ENCODE results near the gene GMPPA.
A peak's percentile ranks its signal among the peaks of the same experiment; 100 is the strongest.

Gene GMPPA

GRCh38 chr2:219540784-219541504 is 42.3 kb downstream of the GMPPA start:
- DNase-seq = no peak

DNA sequence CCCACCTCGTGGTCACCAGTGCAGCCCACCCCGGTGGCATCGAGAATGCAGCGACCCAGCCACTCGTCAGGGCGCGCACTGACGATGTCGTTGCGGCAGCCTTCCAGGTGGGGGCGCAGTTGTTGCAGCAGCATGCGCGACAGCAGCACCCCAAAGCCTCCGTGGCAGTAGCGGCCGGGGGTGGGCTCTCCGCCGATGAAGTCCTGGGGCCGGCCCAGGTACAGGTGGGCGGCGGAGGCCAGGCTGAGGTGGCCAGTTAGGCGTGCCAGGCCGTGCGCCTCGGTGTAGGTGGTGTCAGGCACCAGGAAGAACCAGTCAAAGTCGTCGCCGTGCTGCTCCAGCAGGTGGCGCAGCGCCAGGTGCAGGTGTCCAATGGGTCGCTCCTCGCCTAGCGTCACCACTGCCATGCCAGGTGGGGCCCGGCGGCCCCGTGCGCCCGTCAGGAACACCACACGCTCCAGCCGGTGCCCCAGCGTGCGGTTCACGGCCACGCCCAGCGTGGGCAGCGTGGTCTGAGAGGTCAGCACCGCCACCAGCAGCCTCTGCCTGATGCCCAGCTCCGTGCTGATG is 43.0 kb downstream of the GMPPA start:
- DNase-seq = peak; percentile 82 to 88

DNA sequence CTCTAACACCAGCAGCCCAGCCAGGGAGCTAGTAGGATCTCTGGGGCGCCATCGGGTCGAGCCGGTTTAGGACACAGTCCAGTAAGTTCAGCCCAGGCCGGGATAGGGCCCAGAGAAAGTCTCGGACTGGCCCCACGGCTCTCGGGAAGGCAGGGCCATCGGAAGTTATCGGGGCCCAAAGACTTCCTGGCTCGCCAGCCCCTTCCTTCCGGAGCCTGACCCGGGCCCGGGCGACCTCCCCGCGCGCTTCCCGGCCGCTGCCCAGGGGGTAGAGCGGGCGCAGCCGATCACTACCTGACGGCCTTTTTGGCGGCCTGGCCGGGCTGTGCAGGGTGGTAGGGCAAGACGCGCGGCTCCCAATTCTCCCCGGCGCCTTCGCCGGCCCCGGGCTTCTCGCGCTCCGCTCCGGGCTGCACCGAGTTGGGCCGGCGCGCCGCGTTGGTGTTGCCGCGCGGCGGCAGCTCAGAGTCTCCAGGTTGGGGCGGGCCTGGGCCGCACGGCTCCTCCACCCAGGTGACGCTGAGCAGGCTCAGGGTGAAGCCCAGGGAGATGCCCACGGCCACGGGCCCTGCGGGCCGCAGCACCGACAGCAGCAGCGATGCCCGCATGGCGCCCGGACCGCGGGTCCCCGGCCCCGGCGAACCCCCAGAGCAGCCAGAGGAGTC is 44.4 kb downstream of the GMPPA start:
- peak in 1 of 2 experiments; percentile 43 for DNase-seq

DNA sequence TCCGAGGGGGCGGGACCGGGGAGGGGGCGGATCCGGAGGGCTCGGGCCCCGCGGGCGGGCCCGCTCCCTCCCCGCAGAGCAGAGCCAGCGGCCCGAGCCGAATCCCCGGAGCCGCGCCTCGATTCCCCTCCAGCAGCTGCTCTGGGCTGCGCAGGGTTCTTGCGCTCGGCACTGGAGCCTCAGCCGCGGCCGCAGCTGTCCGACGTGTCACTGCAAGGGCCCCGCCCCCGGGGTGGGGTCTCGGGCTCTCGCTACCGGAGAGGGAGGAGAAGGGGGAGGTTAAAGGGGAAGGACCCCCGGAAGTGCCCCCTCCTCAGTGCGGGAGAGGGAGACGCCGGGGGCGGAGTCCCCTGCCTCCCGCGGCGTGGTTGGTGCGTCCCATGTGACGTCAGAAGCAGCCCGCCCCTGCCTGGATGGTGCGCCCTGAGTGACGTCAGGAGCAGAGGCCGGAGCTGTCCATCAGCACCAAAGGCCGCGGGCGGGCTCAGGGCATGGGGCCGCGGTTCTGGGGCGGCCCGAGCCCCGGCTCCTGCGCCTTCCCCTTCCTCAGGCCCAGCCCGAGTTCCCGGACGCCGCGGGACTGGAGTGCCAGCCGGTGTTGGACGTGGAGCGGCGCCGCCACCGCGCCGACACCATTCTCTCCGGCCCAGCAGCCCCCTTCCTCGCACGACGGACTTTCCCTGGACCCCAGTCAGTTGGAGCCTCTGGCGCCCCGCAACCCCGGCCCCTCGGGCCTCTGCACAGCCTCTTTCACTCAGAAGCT is 45.1 kb downstream of the GMPPA start, which contains the start of the genes CHPF and TMEM198:
Gene CHPF (minus strand): TSS at position 214 of the 763 bp plus-strand sequence. CDS start 271 bp downstream, outside the sequence.
Gene TMEM198 (plus strand): TSS at position 433 of the 763 bp plus-strand sequence. CDS start 700 bp downstream, outside the sequence.
- peak; percentile 98 to 99 for DNase-seq

GRCh38 chr2:219544567-219544966 is 45.9 kb downstream of the GMPPA start:
- DNase-seq = no peak

DNA sequence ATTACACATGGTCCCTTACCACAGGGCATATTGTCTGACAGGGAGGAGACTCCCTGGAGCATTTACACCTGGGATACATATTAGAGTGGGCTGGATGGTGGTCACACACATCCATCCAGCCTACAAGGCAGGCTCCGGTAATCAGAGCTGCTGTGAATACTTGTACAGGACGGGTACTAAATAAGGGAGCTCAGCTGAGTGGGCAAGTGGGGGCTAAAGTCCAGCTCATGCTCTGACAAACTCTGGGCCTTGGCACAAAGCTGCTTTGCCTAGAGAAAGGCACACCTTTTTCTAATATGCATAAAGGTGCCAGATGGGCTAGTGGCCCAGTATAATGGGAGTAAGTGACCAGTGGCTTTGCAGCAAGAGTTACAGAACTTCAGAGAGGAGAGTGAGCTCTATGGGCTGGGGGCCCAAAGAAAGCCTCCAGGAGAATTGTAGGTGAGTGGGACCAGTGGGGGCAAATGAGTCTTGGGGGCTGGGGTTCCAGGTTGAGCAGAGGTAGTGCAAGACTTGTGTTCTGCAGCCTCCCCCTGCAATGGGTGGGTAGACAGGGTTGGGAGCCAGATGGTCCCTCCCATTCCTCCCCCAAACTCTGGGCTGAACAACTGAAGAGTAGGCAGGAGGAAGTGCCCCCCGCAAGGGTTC is 46.7 kb downstream of the GMPPA start:
- no peak for DNase-seq

GRCh38 chr2:219545943-219546352 is 47.3 kb downstream of the GMPPA start:
- DNase-seq = no peak

- DNase-seq = no peak
Measured at GRCh38 chr2:219547621-219548020, 48.9 kb downstream of the GMPPA start.

GRCh38 chr2:219548990-219549389 is 50.3 kb downstream of the GMPPA start:
- DNase-seq = no peak

DNA sequence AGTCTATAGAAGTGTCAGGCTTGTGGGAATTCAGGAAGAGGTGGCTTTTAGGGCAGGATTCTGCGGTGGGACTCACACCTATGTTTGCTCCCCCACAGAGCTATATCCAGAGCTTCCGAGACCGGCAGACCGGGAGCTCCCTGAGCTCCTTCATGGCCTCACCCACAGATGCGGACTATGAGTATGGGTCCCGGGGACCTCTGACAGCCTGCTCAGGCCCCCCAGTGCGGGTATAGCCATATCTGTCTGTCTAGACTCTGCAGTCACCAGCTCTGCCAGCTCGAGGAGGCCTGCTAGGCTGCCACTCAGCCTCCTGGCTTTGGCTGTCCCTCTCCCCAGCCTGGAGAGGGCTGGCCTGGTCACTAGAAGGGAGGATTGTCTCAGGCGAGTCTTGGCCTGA is 50.9 kb downstream of the GMPPA start:
- DNase-seq = no peak

GRCh38 chr2:219551441-219552381 is 53.0 kb downstream of the GMPPA start:
- DNase-seq = no peak

- peak; percentile 58 to 78 for DNase-seq
Measured at GRCh38 chr2:219552382-219553167, 53.9 kb downstream of the GMPPA start.

- no peak for DNase-seq
Measured at GRCh38 chr2:219553168-219553417, 54.4 kb downstream of the GMPPA start.

- DNase-seq = no peak
Measured at GRCh38 chr2:219553463-219553963, 54.8 kb downstream of the GMPPA start.

GRCh38 chr2:219554350-219554749 is 55.7 kb downstream of the GMPPA start:
- DNase-seq = no peak

- DNase-seq = no peak
Measured at GRCh38 chr2:219555956-219556355, 57.3 kb downstream of the GMPPA start.

DNA sequence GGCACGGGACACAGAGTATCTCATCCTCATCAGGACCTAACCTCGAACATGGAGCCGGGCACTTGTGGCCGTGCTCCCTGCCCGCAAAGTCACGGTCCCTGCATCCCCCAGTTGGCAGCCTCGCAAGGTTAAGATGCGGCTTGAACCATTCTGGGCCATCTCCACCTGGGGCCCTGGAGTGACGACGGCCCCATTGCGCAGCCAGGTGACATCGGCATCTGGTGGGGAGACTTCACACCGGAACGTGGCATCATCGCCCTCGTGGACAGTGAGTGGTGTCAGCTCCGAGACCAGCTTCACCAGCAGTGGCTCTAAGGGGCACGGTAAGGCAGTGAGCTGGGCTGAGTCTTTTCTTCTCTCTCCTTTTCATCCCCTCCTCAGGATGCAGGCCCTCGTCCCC is 57.7 kb downstream of the GMPPA start:
- DNase-seq = no peak

All from NCI-H1930 (cell line).